ENCODE data around the gene GNAS. TPM values are rescaled to one million over a fixed set of nuclear protein-coding genes. Genes with fewer than 3 reads are reported as not detected.

Gene GNAS
- total RNA-seq, 1 donor: 366 TPM

GRCh38 chr20:58923117-58923712 is 70.7 kb downstream of the GNAS start:
- Histone ChIP-seq H4K20me1 (ENCODE audit: insufficient read depth, low read length) (no peaks in the 10 kb centered on the region), H3K4me2 (ENCODE audit: insufficient read depth, low read length) (no peak overlapping the region), H3K36me3 (ENCODE audit: insufficient read depth, low read length) (no peaks in the 10 kb centered on the region), H3K27me3 (ENCODE audit: insufficient read depth, low read length) (peaks cover 5% of the 10 kb centered on the region), H3K79me2 (ENCODE audit: insufficient read depth, low read length) (no peaks in the 10 kb centered on the region), H3K4me3 (ENCODE audit: insufficient read depth, low read length) (no peak overlapping the region), H3K27ac (ENCODE audit: low read depth, low read length) (no peak overlapping the region), H2AFZ (ENCODE audit: low read length) (no peak overlapping the region), H3K4me1 (ENCODE audit: insufficient read depth, low read length) (no peaks in the 10 kb centered on the region), H3K9me3 (ENCODE audit: low read depth, low read length) (no peaks in the 10 kb centered on the region)
- no peak for DNase-seq (ENCODE audit: insufficient read length, low spot score, missing footprints)
- no peak for TF ChIP-seq CTCF (IDR thresholded peaks at IDR 0.05; ENCODE audit: extremely low read depth, low read depth, low read length)

GRCh38 chr20:58926802-58927489 is 74.4 kb downstream of the GNAS start:
- Histone ChIP-seq H3K9me3 (ENCODE audit: low read depth, low read length) (no peaks in the 10 kb centered on the region), H3K4me2 (ENCODE audit: insufficient read depth, low read length) (no peak overlapping the region), H3K36me3 (ENCODE audit: insufficient read depth, low read length) (no peaks in the 10 kb centered on the region), H3K27ac (ENCODE audit: low read depth, low read length) (no peak overlapping the region), H2AFZ (ENCODE audit: low read length) (no peak overlapping the region), H4K20me1 (ENCODE audit: insufficient read depth, low read length) (no peaks in the 10 kb centered on the region), H3K79me2 (ENCODE audit: insufficient read depth, low read length) (no peaks in the 10 kb centered on the region), H3K27me3 (ENCODE audit: insufficient read depth, low read length) (peaks cover 6% of the 10 kb centered on the region), H3K4me3 (ENCODE audit: insufficient read depth, low read length) (no peak overlapping the region), H3K4me1 (ENCODE audit: insufficient read depth, low read length) (no peaks in the 10 kb centered on the region)
- no peak for TF ChIP-seq CTCF (IDR thresholded peaks at IDR 0.05; ENCODE audit: extremely low read depth, low read depth, low read length)
- DNase-seq (ENCODE audit: insufficient read length, low spot score, missing footprints): peak; percentile 13

- no peak for DNase-seq (ENCODE audit: insufficient read length, low spot score, missing footprints)
- no peak for TF ChIP-seq CTCF (IDR thresholded peaks at IDR 0.05; ENCODE audit: extremely low read depth, low read depth, low read length)
- Histone ChIP-seq H3K27ac (ENCODE audit: low read depth, low read length) (no peak overlapping the region), H3K4me2 (ENCODE audit: insufficient read depth, low read length) (no peak overlapping the region), H4K20me1 (ENCODE audit: insufficient read depth, low read length) (no peaks in the 10 kb centered on the region), H3K4me3 (ENCODE audit: insufficient read depth, low read length) (no peak overlapping the region), H2AFZ (ENCODE audit: low read length) (no peak overlapping the region), H3K27me3 (ENCODE audit: insufficient read depth, low read length) (peaks cover 4% of the 10 kb centered on the region), H3K9me3 (ENCODE audit: low read depth, low read length) (no peaks in the 10 kb centered on the region), H3K36me3 (ENCODE audit: insufficient read depth, low read length) (no peaks in the 10 kb centered on the region), H3K4me1 (ENCODE audit: insufficient read depth, low read length) (no peaks in the 10 kb centered on the region), H3K79me2 (ENCODE audit: insufficient read depth, low read length) (no peaks in the 10 kb centered on the region)
Measured at GRCh38 chr20:58927490-58928061, 75.1 kb downstream of the GNAS start.

- H3K27me3 ChIP-seq (ENCODE audit: insufficient read depth, low read length): peaks cover 4% of the 10 kb centered on the region
- no peaks in the 10 kb centered on the region for H3K36me3 ChIP-seq (ENCODE audit: insufficient read depth, low read length)
- no peak for TF ChIP-seq CTCF (IDR thresholded peaks at IDR 0.05; ENCODE audit: extremely low read depth, low read depth, low read length)
- H3K4me3 ChIP-seq (ENCODE audit: insufficient read depth, low read length): no peak overlapping the region
- no peaks in the 10 kb centered on the region for H3K9me3 ChIP-seq (ENCODE audit: low read depth, low read length)
- no peak overlapping the region for H3K4me2 ChIP-seq (ENCODE audit: insufficient read depth, low read length)
- DNase-seq (ENCODE audit: insufficient read length, low spot score, missing footprints): no peak
- no peaks in the 10 kb centered on the region for H3K4me1 ChIP-seq (ENCODE audit: insufficient read depth, low read length)
- no peak overlapping the region for H3K27ac ChIP-seq (ENCODE audit: low read depth, low read length)
- H3K79me2 ChIP-seq (ENCODE audit: insufficient read depth, low read length): no peaks in the 10 kb centered on the region
- no peaks in the 10 kb centered on the region for H4K20me1 ChIP-seq (ENCODE audit: insufficient read depth, low read length)
- H2AFZ ChIP-seq (ENCODE audit: low read length): no peak overlapping the region
Measured at GRCh38 chr20:58930496-58930895, 78.0 kb downstream of the GNAS start.

Measured in osteoblast (primary cell).